CD4-positive, alpha-beta T cell treated with Interleukin-12 subunit alpha and Interleukin-12 subunit beta, for 1 hour (primary cell): ENCODE data around the gene NAGS.
"Not testable (repeated sequence)": the region's sequence is repeated elsewhere in the genome, so short reads cannot be mapped to it uniquely, and the experiment has no call there.

Experiments used
- DNase-seq: peaks from one replicate; pipeline ENCODE4 v3.0.0-alpha.2; 2020

The NAGS gene, protein sequence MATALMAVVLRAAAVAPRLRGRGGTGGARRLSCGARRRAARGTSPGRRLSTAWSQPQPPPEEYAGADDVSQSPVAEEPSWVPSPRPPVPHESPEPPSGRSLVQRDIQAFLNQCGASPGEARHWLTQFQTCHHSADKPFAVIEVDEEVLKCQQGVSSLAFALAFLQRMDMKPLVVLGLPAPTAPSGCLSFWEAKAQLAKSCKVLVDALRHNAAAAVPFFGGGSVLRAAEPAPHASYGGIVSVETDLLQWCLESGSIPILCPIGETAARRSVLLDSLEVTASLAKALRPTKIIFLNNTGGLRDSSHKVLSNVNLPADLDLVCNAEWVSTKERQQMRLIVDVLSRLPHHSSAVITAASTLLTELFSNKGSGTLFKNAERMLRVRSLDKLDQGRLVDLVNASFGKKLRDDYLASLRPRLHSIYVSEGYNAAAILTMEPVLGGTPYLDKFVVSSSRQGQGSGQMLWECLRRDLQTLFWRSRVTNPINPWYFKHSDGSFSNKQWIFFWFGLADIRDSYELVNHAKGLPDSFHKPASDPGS

GRCh38 chr17:44004077-44004760 is at the start of gene NAGS:
TSS of gene NAGS (plus strand) at chr17:44004622. CDS start at chr17:44004664, 42 bp downstream.
- DNase-seq = peak; percentile 31

GRCh38 chr17:43956222-43956621 is 48.2 kb upstream of the NAGS start:
- no peak for DNase-seq

DNA sequence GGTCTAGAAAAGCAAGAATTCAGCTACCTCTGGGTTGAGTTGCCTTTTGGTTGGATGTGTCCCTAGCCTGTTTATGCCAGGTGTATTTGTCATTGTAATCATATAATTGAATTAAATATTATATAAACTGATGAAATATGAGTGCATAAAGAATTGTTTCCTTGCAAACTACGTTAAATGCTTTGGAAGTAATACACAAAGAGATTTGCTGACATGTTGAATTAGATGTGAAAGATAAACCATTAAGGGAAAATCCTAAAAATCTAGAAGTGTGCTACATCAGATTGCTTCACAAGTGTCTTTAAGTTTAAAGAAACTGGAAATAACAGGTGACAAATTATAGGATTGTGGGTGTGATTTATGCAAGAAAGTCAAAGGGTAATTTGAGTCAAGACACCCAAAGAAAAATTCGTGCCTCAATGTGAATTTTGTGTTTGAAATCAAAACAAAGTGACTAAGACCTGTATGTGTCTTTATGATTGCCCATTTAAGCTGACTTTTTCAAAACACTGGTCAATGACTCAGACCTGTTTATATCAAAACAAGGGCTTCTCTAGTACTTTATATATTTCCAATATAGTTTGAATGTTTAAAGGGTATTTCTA is 45.6 kb upstream of the NAGS start:
- DNase-seq = no peak

GRCh38 chr17:43961292-43961691 is 43.1 kb upstream of the NAGS start:
- not testable (repeated sequence) for DNase-seq

GRCh38 chr17:43961954-43962353 is 42.5 kb upstream of the NAGS start:
- no peak for DNase-seq

DNA sequence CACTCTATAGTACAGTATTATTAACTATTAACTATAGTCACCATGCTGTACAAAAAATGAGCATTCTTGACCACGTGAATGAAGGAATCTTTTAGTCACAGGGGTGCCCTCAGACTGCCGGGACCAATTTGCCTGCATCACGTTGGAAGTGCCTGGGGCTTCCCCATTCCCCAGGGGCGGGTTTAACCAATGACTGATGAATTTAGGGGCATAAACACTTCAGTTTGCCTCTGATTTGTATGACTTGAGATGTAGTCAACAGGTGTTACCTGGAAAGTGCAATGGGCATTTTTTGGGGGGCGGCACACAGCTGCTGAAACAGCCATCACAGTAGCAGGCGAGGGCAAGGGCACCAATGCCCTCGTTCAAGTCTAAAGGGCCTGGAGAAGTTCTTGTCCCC is 41.9 kb upstream of the NAGS start:
- DNase-seq = no peak

DNA sequence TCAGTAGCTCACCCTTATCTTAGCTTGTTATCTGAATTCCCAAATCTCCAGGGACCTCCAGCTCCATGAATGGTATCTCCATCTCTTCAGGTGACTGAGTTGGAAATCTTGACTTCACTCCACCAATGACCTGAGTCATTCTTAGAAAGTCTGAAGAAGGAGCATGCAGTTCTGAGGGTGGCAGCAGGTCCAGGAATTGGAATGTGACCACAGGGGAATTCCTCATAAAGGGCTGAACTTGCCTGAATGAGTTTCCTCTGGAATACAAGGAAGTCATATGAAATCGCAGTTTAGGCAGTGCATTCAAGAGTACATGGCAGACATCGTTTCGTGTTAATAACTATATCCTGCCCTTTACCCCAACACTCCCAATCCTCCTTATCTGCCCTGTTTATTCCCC is 38.1 kb upstream of the NAGS start:
- no peak for DNase-seq

DNA sequence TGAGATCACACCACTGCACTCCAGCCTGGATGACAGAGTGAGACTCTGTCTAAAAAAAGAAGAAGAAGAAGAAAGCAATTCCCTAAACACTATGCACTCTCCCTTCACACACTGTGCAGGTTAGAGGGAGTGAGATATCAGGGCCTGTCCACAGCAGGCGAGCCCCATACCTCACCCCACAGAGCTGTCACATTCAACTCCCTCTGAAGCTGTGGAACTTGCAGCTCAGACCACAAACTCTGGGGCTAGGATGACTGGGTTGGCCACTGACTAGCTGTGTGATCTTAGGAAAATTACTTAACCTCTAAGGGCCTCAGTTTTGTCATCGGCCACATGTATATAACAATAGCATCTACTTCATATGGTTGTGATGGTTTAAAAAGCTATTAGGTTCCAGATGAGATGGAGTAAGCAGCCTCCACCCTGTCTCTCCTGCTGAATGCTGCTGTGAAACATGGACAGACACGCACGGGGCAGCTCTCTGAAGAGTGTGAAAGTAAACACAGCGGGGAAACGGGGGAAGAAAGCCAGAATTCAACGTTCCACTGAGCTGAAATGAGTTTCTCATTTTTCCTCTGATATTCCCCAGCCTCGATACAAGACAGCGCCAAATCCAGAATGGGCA is 37.1 kb upstream of the NAGS start:
- DNase-seq = no peak

GRCh38 chr17:43970366-43970765 is 34.1 kb upstream of the NAGS start:
- no peak for DNase-seq

GRCh38 chr17:43971436-43971835 is 33.0 kb upstream of the NAGS start:
- not testable (repeated sequence) for DNase-seq

DNA sequence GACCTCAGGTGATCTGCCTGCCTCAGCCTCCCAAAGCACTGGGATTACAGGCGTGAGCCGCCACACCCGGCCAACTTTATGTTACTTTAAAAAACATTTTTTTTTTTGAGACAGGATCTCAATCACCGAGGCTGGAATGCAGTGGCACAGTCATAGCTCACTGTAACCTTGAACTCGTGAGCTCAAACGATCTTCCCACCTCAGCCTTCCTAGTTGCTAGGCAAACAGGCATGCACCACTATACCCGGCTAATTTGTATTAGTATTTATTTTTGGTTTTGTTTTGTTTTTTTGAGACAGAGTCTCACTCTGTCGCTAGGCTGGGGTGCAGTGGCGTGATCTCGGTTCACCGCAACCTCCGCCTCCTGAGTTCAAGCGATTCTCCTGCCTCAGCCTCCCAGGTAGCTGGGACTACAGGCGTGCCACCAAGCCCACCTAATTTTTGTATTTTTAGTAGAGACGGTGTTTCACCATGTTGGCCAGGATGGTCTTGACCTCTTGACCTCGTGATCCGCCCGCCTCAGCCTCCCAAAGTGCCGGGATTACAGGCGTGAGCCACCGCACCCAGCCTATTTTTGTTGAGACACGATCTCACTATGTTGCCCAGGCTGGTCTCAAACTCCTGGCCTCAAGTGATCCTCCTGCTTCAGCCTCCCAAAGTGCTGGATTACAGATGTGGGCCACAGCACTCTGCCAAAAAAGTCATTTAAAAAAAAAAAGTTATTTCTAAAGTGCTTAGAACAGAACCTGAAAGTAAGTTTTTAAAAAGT is 31.8 kb upstream of the NAGS start:
- DNase-seq = not testable (repeated sequence)

DNA sequence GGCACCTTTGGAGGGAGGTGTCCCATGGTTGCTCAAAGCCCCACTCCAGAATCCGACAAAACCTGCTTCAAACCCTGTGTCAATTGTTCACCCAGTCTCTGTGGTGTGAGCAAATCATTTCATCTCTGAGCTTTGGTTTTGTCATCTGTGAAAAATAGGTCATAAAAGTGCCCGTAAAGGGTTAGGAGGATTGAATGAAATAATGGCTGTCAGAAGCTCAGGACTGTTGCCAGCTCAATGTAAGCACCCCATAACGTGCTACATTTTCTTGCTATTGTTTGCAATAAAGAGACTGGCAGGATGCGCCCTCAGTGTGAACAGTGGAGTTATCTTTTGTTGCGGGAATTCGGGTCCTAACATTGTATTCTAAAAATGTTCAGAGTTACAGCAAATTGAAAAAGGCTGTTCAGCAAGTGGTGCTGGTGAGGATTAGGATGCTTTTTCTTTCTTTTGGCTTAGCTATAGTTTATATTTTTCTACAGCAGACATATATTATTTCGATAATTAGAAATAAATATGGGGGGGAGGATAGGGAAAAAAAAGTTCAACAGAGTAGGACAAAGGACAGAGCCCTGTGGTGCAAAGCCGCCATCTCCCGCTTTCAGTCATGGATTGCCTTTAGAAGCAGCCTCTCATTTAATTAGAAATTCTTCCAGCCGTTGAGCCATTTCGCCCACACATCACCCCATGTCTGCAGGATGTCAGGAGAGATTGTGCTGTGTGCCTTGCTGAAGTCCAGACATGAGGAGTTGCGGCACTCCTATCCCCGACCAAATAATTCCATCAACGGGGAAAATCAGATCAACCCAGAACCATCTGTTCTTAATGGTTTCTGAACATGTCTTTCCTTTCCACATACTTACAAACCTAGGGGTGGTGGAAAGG is 29.8 kb upstream of the NAGS start:
- no peak for DNase-seq

DNA sequence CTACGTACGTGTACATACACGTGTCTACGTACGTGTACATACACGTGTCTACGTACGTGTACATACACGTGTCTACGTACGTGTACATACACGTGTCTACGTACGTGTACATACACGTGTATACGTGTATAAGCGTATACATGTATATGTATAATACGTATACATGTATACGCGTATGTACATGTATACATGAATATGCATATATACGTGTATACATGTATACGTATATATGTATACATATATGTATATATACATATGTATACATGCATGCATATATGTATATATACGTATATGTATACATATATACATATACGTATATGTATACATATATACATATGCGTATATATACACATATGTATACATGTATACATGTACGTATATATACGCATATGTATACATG is 28.5 kb upstream of the NAGS start:
- DNase-seq = no peak

- DNase-seq = no peak
Observed at GRCh38 chr17:43976963-43977837, 27.2 kb upstream of the NAGS start.

GRCh38 chr17:43978078-43978477 is 26.3 kb upstream of the NAGS start:
- no peak for DNase-seq

DNA sequence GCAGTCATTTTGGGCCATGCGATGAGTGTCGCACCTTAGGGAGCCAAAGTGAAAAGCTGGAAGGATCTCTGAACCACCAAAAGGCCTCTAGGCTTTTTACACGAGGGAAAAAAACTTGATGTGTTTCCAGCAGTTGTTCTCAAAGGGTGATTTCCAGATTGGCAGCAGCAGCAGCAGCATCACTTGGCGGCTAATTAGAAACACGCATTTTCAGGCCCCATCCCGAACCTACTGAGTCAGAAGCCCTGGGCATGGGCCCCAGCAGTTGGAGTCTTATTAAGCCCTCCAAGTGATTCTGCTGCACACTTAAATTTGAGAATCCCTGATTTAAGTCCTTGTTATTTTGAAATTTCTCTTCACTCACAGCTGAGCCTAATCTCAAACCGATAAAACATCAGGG is 25.4 kb upstream of the NAGS start:
- no peak for DNase-seq

GRCh38 chr17:43979671-43980070 is 24.8 kb upstream of the NAGS start:
- no peak for DNase-seq

DNA sequence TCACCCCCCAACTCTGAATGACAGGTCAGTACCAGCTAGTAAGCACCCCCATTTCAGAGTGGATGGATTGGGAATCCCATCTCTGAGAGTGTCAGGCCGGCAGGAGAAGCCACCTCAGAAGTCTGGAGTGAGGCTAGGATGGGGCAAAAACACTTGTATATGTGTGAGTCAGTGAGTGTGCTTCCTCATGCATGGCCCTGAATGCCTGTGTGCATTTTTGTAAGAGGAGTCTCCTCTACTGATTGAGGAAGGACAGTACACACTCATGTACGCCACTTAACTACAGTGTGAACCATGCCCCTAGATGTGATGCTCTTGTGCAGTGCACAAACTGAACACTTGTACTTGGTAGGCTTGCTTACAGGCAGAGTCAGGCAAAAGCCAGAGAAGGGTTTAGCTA is 22.3 kb upstream of the NAGS start:
- DNase-seq = no peak

GRCh38 chr17:43983196-43983514 is 21.3 kb upstream of the NAGS start:
- no peak for DNase-seq
